H1 (cell line): ENCODE data around the gene HMCN1.

Experiments used
- CBX5 ChIP-seq: fragments of 300-800, 300-1000 bp; sonication (generic); IDR thresholded peaks from 2 replicates; pipeline ENCODE4 v1.7.1; 2016; ENCODE audit warnings: antibody characterized with exemption, low read length, low read depth
- CTCF ChIP-seq, 3 experiments: IDR thresholded peaks; 1 replicate in 2 of 3; 2 replicates in 1 of 3; pipeline versions ENCODE4 v1.5.1 to v1.6.1; 2011; ENCODE audit warnings: low read length in 3 of 3, mild to moderate bottlenecking in 3 of 3, inconsistent platforms in 2 of 3, low read depth in 1 of 3, moderate library complexity in 1 of 3; ENCODE audit not compliant: insufficient read depth in 1 of 3; ENCODE audit errors: control extremely low read depth in 1 of 3
- POLR2A ChIP-seq, 2 experiments: IDR thresholded peaks; 1 replicate in 1 of 2; 2 replicates in 1 of 2; pipeline ENCODE4 v1.6.1; 2011; ENCODE audit warnings: low read depth in 2 of 2, low read length in 2 of 2, mild to moderate bottlenecking in 2 of 2; ENCODE audit errors: control extremely low read depth in 1 of 2
- SUZ12 ChIP-seq: fragments of 200-600 bp; sonication (generic); IDR thresholded peaks from 2 replicates; pipeline ENCODE4 v1.6.1; 2012; ENCODE audit warnings: mild to moderate bottlenecking, inconsistent platforms, low read length, moderate library complexity, mixed read lengths
- TAF1 ChIP-seq: IDR thresholded peaks from 2 replicates; pipeline ENCODE4 v1.6.1; 2011; ENCODE audit warnings: mild to moderate bottlenecking, low read depth, low read length

- no peak for TF ChIP-seq CTCF (IDR thresholded peaks at IDR 0.05; ENCODE audit: control extremely low read depth in 1 of 3, insufficient read depth in 1 of 3, low read depth in 1 of 3, low read length in 3 of 3)
- no peak for TF ChIP-seq SUZ12
- TF ChIP-seq CBX5 = no peak
- no peak for TF ChIP-seq TAF1
- TF ChIP-seq POLR2A (IDR thresholded peaks at IDR 0.05; ENCODE audit: control extremely low read depth in 1 of 2, low read depth in 2 of 2, low read length in 2 of 2) = no peak
These were observed 227.5 kb downstream of the HMCN1 start for GRCh38 chr1:185961664-185962063.
